Measurements from ENCODE around the gene FAM76B. TPM values are rescaled to one million over a fixed set of nuclear protein-coding genes. Genes with fewer than 3 reads are reported as not detected.

FAM76B gene
- total RNA-seq, 2 donors from 2014 or later = 5.3 to 6.6 TPM

DNA sequence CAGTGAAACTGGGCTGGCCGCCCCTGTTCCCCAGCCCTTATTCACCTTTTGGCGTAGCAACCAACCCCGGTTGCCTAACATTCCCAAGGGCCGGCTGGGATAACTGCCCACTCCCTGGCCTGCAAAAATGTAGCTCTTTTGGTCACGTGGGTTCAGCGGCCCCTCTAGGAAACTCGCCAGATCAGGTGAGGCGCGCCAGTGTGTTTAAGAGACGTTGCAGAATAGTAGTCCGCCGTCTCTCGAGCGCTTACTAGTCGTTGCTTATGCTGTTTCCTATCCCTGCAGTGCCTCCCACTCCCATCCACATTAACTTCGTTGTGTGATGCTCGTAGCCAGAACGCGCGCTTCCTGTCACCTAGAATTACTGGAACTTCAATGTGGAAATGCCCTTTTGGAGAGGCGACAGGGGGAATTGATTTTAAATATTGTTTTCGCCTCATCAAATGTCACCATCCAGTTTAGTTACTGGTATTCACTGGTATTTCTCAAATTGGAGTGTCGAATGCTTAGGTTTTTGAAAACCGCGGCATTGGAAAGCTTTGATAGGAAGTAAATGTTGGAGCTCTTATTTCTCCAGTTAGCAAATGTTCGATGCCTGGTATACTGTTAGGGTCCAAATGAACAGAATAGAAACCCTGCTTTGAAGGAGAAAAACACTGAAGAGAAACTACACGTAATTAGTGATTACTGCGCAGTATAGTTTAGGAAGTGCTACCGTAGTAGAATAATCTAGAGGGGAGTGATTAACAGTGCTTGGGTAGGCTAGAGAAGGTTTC, 1.5 kb upstream of the FAM76B start:
- Histone ChIP-seq H3K27me3 (no peaks in the 10 kb centered on the region), H3K27ac (peak overlapping the region; percentile 99 to 100), H3K36me3 (peaks cover 1% of the 10 kb centered on the region), H3K9me3 (no peaks in the 10 kb centered on the region), H3K4me3 (peak overlapping the region; percentile 94 to 98), H3K4me1 (peaks cover 0 to 22% of the 10 kb centered on the region in 2 donors)
- peak; percentile 78 for DNase-seq (ENCODE audit: low spot score)
- no peak for TF ChIP-seq CTCF (IDR thresholded peaks at IDR 0.05)

GRCh38 chr11:95790123-95790932, 746 bp upstream of the FAM76B start, which contains the start of gene CEP57:
TSS of gene CEP57 (plus strand) at chr11:95790498. CDS start at chr11:95790699, 201 bp downstream.
- TF ChIP-seq CTCF (IDR thresholded peaks at IDR 0.05) = no peak
- H3K4me1 ChIP-seq = peaks cover 0 to 22% of the 10 kb centered on the region in 2 donors
- peak within 1 kb of the TSS; percentile 94 to 98 for H3K4me3 ChIP-seq
- H3K36me3 ChIP-seq = peaks cover 9% of the 10 kb centered on the region
- H3K9me3 ChIP-seq = no peaks in the 10 kb centered on the region
- peak within 1 kb of the TSS; percentile 99 to 100 for H3K27ac ChIP-seq
- peak; percentile 96 for DNase-seq (ENCODE audit: low spot score)
- no peaks in the 10 kb centered on the region for H3K27me3 ChIP-seq

- Histone ChIP-seq H3K36me3 (peaks cover 20% of the 10 kb centered on the region), H3K4me3 (peak overlapping the region; percentile 94 to 98), H3K4me1 (peaks cover 0 to 22% of the 10 kb centered on the region in 2 donors), H3K27me3 (no peaks in the 10 kb centered on the region), H3K27ac (peak overlapping the region; percentile 99 to 100), H3K9me3 (no peaks in the 10 kb centered on the region)
- DNase-seq (ENCODE audit: low spot score) = no peak
- TF ChIP-seq CTCF (IDR thresholded peaks at IDR 0.05) = no peak
Observed at GRCh38 chr11:95788921-95789505, 569 bp downstream of the FAM76B start.

- no peak for TF ChIP-seq CTCF (IDR thresholded peaks at IDR 0.05)
- peaks cover 80% of the 10 kb centered on the region for H3K36me3 ChIP-seq
Observed at GRCh38 chr11:95780544-95780943, 9.0 kb downstream of the FAM76B start.

GRCh38 chr11:95778699-95779098, 10.9 kb downstream of the FAM76B start:
- no peaks in the 10 kb centered on the region for H3K9me3 ChIP-seq
- peaks cover 82% of the 10 kb centered on the region for H3K36me3 ChIP-seq
- H3K27me3 ChIP-seq = no peaks in the 10 kb centered on the region
- no peak overlapping the region for H3K27ac ChIP-seq
- DNase-seq (ENCODE audit: low spot score) = no peak
- H3K4me1 ChIP-seq = no peaks in the 10 kb centered on the region
- no peak for TF ChIP-seq CTCF (IDR thresholded peaks at IDR 0.05)
- H3K4me3 ChIP-seq = no peak overlapping the region

More at GRCh38 chr11:95780544-95780943, 9.0 kb downstream of the FAM76B start:
- H3K9me3 ChIP-seq = no peaks in the 10 kb centered on the region
- no peak overlapping the region for H3K4me3 ChIP-seq
- no peak overlapping the region for H3K27ac ChIP-seq
- DNase-seq (ENCODE audit: low spot score) = no peak
- no peaks in the 10 kb centered on the region for H3K27me3 ChIP-seq
- no peaks in the 10 kb centered on the region for H3K4me1 ChIP-seq
